ENCODE measurements around the gene ZNF740.

DNA sequence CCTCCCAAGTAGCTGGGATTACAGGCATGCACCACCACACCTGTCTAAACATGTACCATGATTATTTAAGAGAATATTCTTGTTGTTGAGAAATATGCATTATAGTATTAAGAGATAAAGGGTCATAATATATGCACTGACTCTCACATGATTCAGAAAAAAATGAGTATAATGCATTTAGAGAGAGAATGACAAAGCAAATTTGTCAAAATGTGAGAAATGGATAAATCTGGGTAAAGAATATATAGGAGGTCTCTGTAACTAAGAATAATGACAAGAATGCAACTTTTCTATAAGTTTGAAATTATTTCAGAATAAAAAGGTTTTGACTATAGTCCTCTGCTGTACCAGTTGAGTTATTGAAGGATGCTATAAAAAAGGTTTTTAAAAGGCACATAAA, 28.1 kb upstream of the ZNF740 start:
- TF ChIP-seq POLR2A (IDR thresholded peaks at IDR 0.05) (no peak), POLR2AphosphoS5 (IDR thresholded peaks at IDR 0.05) (no peak), EP300 (IDR thresholded peaks at IDR 0.05) (no peak)
- TF ChIP-seq, protein P1, sequence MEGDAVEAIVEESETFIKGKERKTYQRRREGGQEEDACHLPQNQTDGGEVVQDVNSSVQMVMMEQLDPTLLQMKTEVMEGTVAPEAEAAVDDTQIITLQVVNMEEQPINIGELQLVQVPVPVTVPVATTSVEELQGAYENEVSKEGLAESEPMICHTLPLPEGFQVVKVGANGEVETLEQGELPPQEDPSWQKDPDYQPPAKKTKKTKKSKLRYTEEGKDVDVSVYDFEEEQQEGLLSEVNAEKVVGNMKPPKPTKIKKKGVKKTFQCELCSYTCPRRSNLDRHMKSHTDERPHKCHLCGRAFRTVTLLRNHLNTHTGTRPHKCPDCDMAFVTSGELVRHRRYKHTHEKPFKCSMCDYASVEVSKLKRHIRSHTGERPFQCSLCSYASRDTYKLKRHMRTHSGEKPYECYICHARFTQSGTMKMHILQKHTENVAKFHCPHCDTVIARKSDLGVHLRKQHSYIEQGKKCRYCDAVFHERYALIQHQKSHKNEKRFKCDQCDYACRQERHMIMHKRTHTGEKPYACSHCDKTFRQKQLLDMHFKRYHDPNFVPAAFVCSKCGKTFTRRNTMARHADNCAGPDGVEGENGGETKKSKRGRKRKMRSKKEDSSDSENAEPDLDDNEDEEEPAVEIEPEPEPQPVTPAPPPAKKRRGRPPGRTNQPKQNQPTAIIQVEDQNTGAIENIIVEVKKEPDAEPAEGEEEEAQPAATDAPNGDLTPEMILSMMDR (IDR thresholded peaks at IDR 0.05) = no peak

Measured in gastroesophageal sphincter (tissue), 3 donors.